SK-N-SH treated with all-trans-retinoic acid at 6 μM for 48 hours (cell line): Measurements from ENCODE around the gene PDE4B.
A peak's percentile ranks its signal among the peaks of the same experiment; 100 is the strongest.

Source experiments
- ATAC-seq: fragments of 200-7000 bp; cut with Tn5 transposase; 3 replicates; pipeline ENCODE4 v1.9.1; 2020; ENCODE audit warnings: mild to moderate bottlenecking, moderate library complexity
- ARNTL ChIP-seq: fragments of 450-650 bp; formaldehyde crosslinking; IDR thresholded peaks from 2 replicates; pipeline ENCODE4 v1.5.0; 2020; ENCODE audit warnings: low read depth, mild to moderate bottlenecking, moderate library complexity, borderline replicate concordance
- BACH2 ChIP-seq: fragments of 250-450 bp; sonication (Bioruptor Pico); IDR thresholded peaks from 2 replicates; pipeline ENCODE4 v1.9.0; 2021; ENCODE audit warnings: mild to moderate bottlenecking, borderline replicate concordance
- CREB5 ChIP-seq: fragments of 250-450 bp; sonication (Bioruptor Pico); IDR thresholded peaks from 2 replicates; pipeline ENCODE4 v1.5.1; 2020; ENCODE audit warnings: low read depth, mild to moderate bottlenecking, moderate library complexity
- CSDC2 ChIP-seq: fragments of 250-450 bp; sonication (Bioruptor Pico); IDR thresholded peaks from 2 replicates; pipeline ENCODE4 v1.5.0; 2020; ENCODE audit warnings: mild to moderate bottlenecking, moderate library complexity
- ESRRG ChIP-seq: fragments of 250-450 bp; sonication (Bioruptor Pico); IDR thresholded peaks from 2 replicates; pipeline ENCODE4 v1.6.1; 2021; ENCODE audit warnings: mild to moderate bottlenecking
- GLIS3 ChIP-seq: fragments of 250-450 bp; sonication (Bioruptor Pico); IDR thresholded peaks from 2 replicates; pipeline ENCODE4 v1.5.0; 2020; ENCODE audit warnings: mild to moderate bottlenecking, moderate library complexity
- ISL1 ChIP-seq: fragments of 250-450 bp; sonication (Bioruptor Pico); IDR thresholded peaks from 2 replicates; pipeline ENCODE4 v2.1.2; 2022; ENCODE audit warnings: mild to moderate bottlenecking, moderate library complexity
- OSR1 ChIP-seq: fragments of 250-450 bp; sonication (Bioruptor Pico); IDR thresholded peaks from 2 replicates; pipeline ENCODE4 v1.8.0; 2022; ENCODE audit warnings: moderate library complexity, mild to moderate bottlenecking, inconsistent platforms
- PPARA ChIP-seq: fragments of 250-450 bp; sonication (Bioruptor Pico); IDR thresholded peaks from 2 replicates; pipeline ENCODE4 v1.5.0; 2020; ENCODE audit warnings: mild to moderate bottlenecking, borderline replicate concordance
- RARB ChIP-seq: fragments of 250-450 bp; sonication (Bioruptor Pico); IDR thresholded peaks from 2 replicates; pipeline ENCODE4 v1.8.0; 2021; ENCODE audit warnings: mild to moderate bottlenecking, moderate library complexity
- SNAI2 ChIP-seq: fragments of 250-450 bp; sonication (Bioruptor Pico); IDR thresholded peaks from 2 replicates; pipeline ENCODE4 v1.5.0; 2020; ENCODE audit warnings: mild to moderate bottlenecking, moderate library complexity
- TCF4 ChIP-seq: fragments of 250-450 bp; sonication (Bioruptor Pico); IDR thresholded peaks from 2 replicates; pipeline ENCODE4 v1.8.0; 2021; ENCODE audit warnings: mild to moderate bottlenecking, moderate library complexity, borderline replicate concordance
- TSHZ2 ChIP-seq: fragments of 250-450 bp; sonication (Bioruptor Pico); IDR thresholded peaks from 2 replicates; pipeline ENCODE4 v1.5.0; 2020; ENCODE audit warnings: mild to moderate bottlenecking, moderate library complexity
- ZC3H10 ChIP-seq: fragments of 250-450 bp; sonication (Bioruptor Pico); IDR thresholded peaks from 2 replicates; pipeline ENCODE4 v1.5.1; 2021; ENCODE audit warnings: mild to moderate bottlenecking, moderate library complexity
- ZFP3 ChIP-seq: fragments of 250-450 bp; sonication (Bioruptor Pico); IDR thresholded peaks from 2 replicates; pipeline ENCODE4 v1.5.0; 2020; ENCODE audit warnings: mild to moderate bottlenecking, moderate library complexity
- ZNF565 ChIP-seq: fragments of 450-650 bp; formaldehyde crosslinking; conservative IDR thresholded peaks from 2 replicates; pipeline ENCODE4 v1.5.0; 2020; ENCODE audit warnings: low read depth, mild to moderate bottlenecking, moderate library complexity
- ZNF70 ChIP-seq: fragments of 450-650 bp; formaldehyde crosslinking; IDR thresholded peaks from 2 replicates; pipeline ENCODE4 v1.5.0; 2020; ENCODE audit warnings: mild to moderate bottlenecking, moderate library complexity
- ZNF8 ChIP-seq: fragments of 450-650 bp; formaldehyde crosslinking; IDR thresholded peaks from 2 replicates; pipeline ENCODE4 v1.5.0; 2020; ENCODE audit warnings: mild to moderate bottlenecking, moderate library complexity
- TF ChIP-seq, protein P1 (sequence below): fragments of 250-450 bp; sonication (Bioruptor Pico); IDR thresholded peaks from 2 replicates; pipeline ENCODE4 v1.8.0; 2020; ENCODE audit warnings: mild to moderate bottlenecking, moderate library complexity, borderline replicate concordance

The PDE4B gene

GRCh38 chr1:66213491-66213890 is 420.8 kb downstream of the PDE4B start:
- TF ChIP-seq ISL1 (CRISPR knock-in tag), result no peak
- TF ChIP-seq GLIS3 (CRISPR knock-in tag), result no peak
- no peak for TF ChIP-seq CSDC2 (CRISPR knock-in tag)
- TF ChIP-seq ARNTL (CRISPR knock-in tag), result no peak
- TF ChIP-seq, protein P1, sequence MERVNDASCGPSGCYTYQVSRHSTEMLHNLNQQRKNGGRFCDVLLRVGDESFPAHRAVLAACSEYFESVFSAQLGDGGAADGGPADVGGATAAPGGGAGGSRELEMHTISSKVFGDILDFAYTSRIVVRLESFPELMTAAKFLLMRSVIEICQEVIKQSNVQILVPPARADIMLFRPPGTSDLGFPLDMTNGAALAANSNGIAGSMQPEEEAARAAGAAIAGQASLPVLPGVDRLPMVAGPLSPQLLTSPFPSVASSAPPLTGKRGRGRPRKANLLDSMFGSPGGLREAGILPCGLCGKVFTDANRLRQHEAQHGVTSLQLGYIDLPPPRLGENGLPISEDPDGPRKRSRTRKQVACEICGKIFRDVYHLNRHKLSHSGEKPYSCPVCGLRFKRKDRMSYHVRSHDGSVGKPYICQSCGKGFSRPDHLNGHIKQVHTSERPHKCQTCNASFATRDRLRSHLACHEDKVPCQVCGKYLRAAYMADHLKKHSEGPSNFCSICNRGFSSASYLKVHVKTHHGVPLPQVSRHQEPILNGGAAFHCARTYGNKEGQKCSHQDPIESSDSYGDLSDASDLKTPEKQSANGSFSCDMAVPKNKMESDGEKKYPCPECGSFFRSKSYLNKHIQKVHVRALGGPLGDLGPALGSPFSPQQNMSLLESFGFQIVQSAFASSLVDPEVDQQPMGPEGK (CRISPR knock-in tag), result no peak
- TF ChIP-seq PPARA (CRISPR knock-in tag), result no peak
- no peak for TF ChIP-seq BACH2 (CRISPR knock-in tag)
- TF ChIP-seq ZNF70 (CRISPR knock-in tag), result no peak
- TF ChIP-seq ZNF8 (CRISPR knock-in tag), result no peak
- no peak for TF ChIP-seq CREB5 (CRISPR knock-in tag)
- TF ChIP-seq RARB, result no peak
- TF ChIP-seq ZNF565 (CRISPR knock-in tag), result no peak
- no peak for TF ChIP-seq TCF4
- no peak for ATAC-seq

- ATAC-seq, result no peak; the same call in 2 of the 3 replicates
- no peak for TF ChIP-seq ISL1 (CRISPR knock-in tag)
- TF ChIP-seq OSR1, result no peak
- no peak for TF ChIP-seq ZC3H10 (CRISPR knock-in tag)
Measured at GRCh38 chr1:66214901-66215300, 422.2 kb downstream of the PDE4B start.

- ATAC-seq, result peak; percentile 73
- TF ChIP-seq CSDC2 (CRISPR knock-in tag), result no peak
- TF ChIP-seq, protein P1 (CRISPR knock-in tag), result no peak
- TF ChIP-seq ZFP3 (CRISPR knock-in tag), result no peak
- TF ChIP-seq GLIS3 (CRISPR knock-in tag), result no peak
- no peak for TF ChIP-seq ZC3H10 (CRISPR knock-in tag)
- TF ChIP-seq CREB5 (CRISPR knock-in tag), result no peak
- TF ChIP-seq BACH2 (CRISPR knock-in tag), result no peak
- TF ChIP-seq ESRRG (CRISPR knock-in tag), result no peak
- no peak for TF ChIP-seq SNAI2 (CRISPR knock-in tag)
- no peak for TF ChIP-seq TSHZ2 (CRISPR knock-in tag)
- no peak for TF ChIP-seq ARNTL (CRISPR knock-in tag)
- TF ChIP-seq ZNF8 (CRISPR knock-in tag), result no peak
- TF ChIP-seq TCF4, result no peak
Measured at GRCh38 chr1:66217021-66217420, 424.3 kb downstream of the PDE4B start.

GRCh38 chr1:66217561-66217960 is 424.9 kb downstream of the PDE4B start:
- no peak for ATAC-seq
- TF ChIP-seq CREB5 (CRISPR knock-in tag) (no peak), SNAI2 (CRISPR knock-in tag) (no peak), ARNTL (CRISPR knock-in tag) (no peak), ZNF70 (CRISPR knock-in tag) (no peak)
